Activated naive CD4-positive, alpha-beta T cell treated with Interleukin-2 at 50 U/mL for 16 hours (primary cell): ENCODE measurements around the gene TXNIP.

Experiments used
- DNase-seq: peaks from one replicate; pipeline ENCODE4 v3.0.0-alpha.2; 2020

Gene TXNIP

GRCh38 chr1:146010126-146010738 is 13.9 kb upstream of the TXNIP start:
- no peak for DNase-seq

- DNase-seq, result no peak
Measured at GRCh38 chr1:146007489-146008133, 11.2 kb upstream of the TXNIP start.

GRCh38 chr1:146001709-146002108 is 5.3 kb upstream of the TXNIP start:
- DNase-seq, result no peak

- no peak for DNase-seq
Measured at GRCh38 chr1:145999321-146000024, 3.1 kb upstream of the TXNIP start.

GRCh38 chr1:145997718-145998023 is 1.3 kb upstream of the TXNIP start:
- DNase-seq, result no peak

GRCh38 chr1:145997016-145997717 is 788 bp upstream of the TXNIP start:
- peak; percentile 64 for DNase-seq

GRCh38 chr1:145995964-145996432 is 381 bp downstream of the TXNIP start:
- DNase-seq, result no peak

- DNase-seq, result no peak
Measured at GRCh38 chr1:145995148-145995881, 1.1 kb downstream of the TXNIP start.

GRCh38 chr1:145994391-145995120 is 1.8 kb downstream of the TXNIP start:
- DNase-seq, result peak; percentile 42

- DNase-seq, result no peak
Measured at GRCh38 chr1:145993618-145994390, 2.6 kb downstream of the TXNIP start.

GRCh38 chr1:145992958-145993617 is 3.3 kb downstream of the TXNIP start:
- DNase-seq, result no peak

GRCh38 chr1:145992502-145992936 is 3.9 kb downstream of the TXNIP start:
- no peak for DNase-seq

- DNase-seq, result no peak
Measured at GRCh38 chr1:145991735-145992412, 4.5 kb downstream of the TXNIP start.

GRCh38 chr1:145990249-145990855 is 6.0 kb downstream of the TXNIP start:
- no peak for DNase-seq

- DNase-seq, result no peak
Measured at GRCh38 chr1:145988773-145989172, 7.6 kb downstream of the TXNIP start.

GRCh38 chr1:145987926-145988325 is 8.5 kb downstream of the TXNIP start:
- DNase-seq, result no peak

- no peak for DNase-seq
Measured at GRCh38 chr1:145986551-145986950, 9.8 kb downstream of the TXNIP start.

- no peak for DNase-seq
Measured at GRCh38 chr1:145985502-145986439, 10.6 kb downstream of the TXNIP start.

GRCh38 chr1:145985129-145985501 is 11.3 kb downstream of the TXNIP start:
- no peak for DNase-seq
